Stimulated activated CD8-positive, alpha-beta memory T cell treated with anti-CD3 and anti-CD28 coated beads, Interleukin-4, amount 100 ng/mL, for 48 hours (primary cell): ENCODE results near the gene LRRC51.
"Not testable (repeated sequence)": the region's sequence is repeated elsewhere in the genome, so short reads cannot be mapped to it uniquely, and the experiment has no call there.

Source experiments
- DNase-seq: peaks from one replicate; pipeline ENCODE4 v3.0.0-alpha.2; 2020

Gene LRRC51

GRCh38 chr11:72111300-72112142 is 30.9 kb downstream of the LRRC51 start:
- no peak for DNase-seq

GRCh38 chr11:72112143-72112977 is 31.7 kb downstream of the LRRC51 start, which contains the start of gene ANAPC15:
Gene ANAPC15 (minus strand): TSS chr11:72112695. CDS start chr11:72111276, 1,419 bp downstream.
- DNase-seq: peak; percentile 100

- DNase-seq: no peak
These were observed 32.5 kb downstream of the LRRC51 start for GRCh38 chr11:72112978-72113808.

- DNase-seq: no peak
These were observed 33.9 kb downstream of the LRRC51 start for GRCh38 chr11:72114570-72114969.

- DNase-seq: no peak
These were observed 35.5 kb downstream of the LRRC51 start for GRCh38 chr11:72116019-72116755.

- DNase-seq: no peak
These were observed 38.5 kb downstream of the LRRC51 start for GRCh38 chr11:72119198-72119597.

GRCh38 chr11:72120930-72121329 is 40.3 kb downstream of the LRRC51 start:
- DNase-seq: no peak

- DNase-seq: no peak
These were observed 42.0 kb downstream of the LRRC51 start for GRCh38 chr11:72122607-72123006.

GRCh38 chr11:72123117-72123653 is 42.5 kb downstream of the LRRC51 start:
- no peak for DNase-seq

GRCh38 chr11:72124046-72124445 is 43.4 kb downstream of the LRRC51 start:
- no peak for DNase-seq

- no peak for DNase-seq
These were observed 45.3 kb downstream of the LRRC51 start for GRCh38 chr11:72125956-72126355.

- no peak for DNase-seq
These were observed 47.3 kb downstream of the LRRC51 start for GRCh38 chr11:72127923-72128322.

GRCh38 chr11:72129381-72129780 is 48.7 kb downstream of the LRRC51 start:
- no peak for DNase-seq

- no peak for DNase-seq
These were observed 52.0 kb downstream of the LRRC51 start for GRCh38 chr11:72132646-72133045.

GRCh38 chr11:72135473-72135872 is 54.8 kb downstream of the LRRC51 start, which contains the start of gene FOLR3:
Gene FOLR3 (plus strand): TSS chr11:72135725. CDS start chr11:72135953, 228 bp downstream.
- not testable (repeated sequence) for DNase-seq

GRCh38 chr11:72135891-72136683 is 55.4 kb downstream of the LRRC51 start:
- no peak for DNase-seq

GRCh38 chr11:72136684-72137262 is 56.1 kb downstream of the LRRC51 start:
- DNase-seq: no peak

GRCh38 chr11:72138821-72139390 is 58.3 kb downstream of the LRRC51 start:
- DNase-seq: no peak

GRCh38 chr11:72139500-72139899 is 58.9 kb downstream of the LRRC51 start:
- DNase-seq: no peak

- no peak for DNase-seq
These were observed 60.0 kb downstream of the LRRC51 start for GRCh38 chr11:72140661-72141060.
